ENCODE measurements around the gene FNDC4.
A peak's percentile ranks its signal among the peaks of the same experiment; 100 is the strongest.

The FNDC4 gene

GRCh38 chr2:27492557-27492956 lies 2.4 kb downstream of the FNDC4 start:
- no peak for DNase-seq

DNA sequence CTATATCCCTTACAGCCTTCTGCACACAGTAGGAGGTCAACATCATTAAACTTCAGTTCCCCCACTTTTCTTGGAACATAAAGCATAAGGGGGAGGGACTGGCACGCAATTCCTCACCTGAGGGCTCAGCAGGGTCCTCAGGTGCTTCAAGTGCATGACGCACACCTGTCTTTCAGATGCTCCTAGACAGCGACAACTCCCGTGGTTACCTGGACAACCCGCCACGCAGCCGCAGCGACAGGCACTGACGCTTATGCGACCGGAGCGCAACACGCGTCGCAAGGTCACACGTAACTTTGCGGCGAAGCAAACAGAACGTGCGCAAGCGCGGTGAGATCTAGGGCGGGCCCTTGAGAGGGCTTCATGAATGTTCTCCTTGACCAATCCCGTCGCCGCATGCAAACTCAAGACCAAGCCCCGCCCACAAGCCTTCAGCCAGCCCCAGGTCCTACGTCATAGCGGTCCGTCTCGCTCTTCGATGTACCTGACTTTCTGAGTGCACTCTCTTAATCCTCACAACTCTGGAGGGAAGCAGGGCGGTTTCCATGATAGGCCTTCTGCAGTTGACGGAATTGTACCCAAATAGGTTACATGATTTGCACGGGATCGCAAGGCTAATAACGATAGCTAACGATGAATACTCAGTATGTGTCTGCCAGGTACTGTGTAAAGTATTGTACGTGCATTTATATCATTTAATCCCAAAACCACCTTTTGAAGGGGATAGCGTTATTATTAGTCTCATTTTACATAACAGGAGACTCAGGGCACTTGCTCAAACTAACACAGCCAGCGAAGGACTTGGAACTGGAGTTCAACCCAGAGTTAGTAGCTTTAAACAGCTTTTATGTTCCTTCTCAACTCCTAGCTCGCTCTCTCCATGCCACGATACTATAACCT lies 5.3 kb downstream of the FNDC4 start, which contains the start of gene IFT172:
IFT172 (minus strand) TSS at position 246 of the 900 bp plus-strand sequence; CDS start at position 156, 90 bp downstream.
- peak; percentile 99 for DNase-seq

- DNase-seq = no peak
Observed at GRCh38 chr2:27489118-27489497, 5.9 kb downstream of the FNDC4 start.

DNA sequence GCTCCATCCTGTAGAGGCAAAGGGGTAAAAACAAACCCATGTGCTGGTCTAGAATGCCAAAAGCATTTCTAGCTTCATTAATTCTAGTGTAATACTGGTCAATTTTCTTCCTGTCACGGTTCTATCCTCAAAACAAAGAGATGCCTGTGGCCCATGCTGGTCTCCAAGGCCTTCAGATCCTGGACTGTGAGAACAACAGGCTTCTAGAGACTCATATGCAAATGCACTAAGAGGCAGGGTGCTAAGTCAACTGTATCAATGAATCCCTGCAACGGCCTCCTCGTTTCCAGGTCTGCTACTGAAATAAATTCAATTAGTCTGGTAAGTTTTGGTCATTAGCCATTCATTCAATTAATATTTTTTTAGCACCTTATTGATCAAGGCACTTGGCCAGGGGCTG lies 9.5 kb downstream of the FNDC4 start:
- no peak for DNase-seq

DNA sequence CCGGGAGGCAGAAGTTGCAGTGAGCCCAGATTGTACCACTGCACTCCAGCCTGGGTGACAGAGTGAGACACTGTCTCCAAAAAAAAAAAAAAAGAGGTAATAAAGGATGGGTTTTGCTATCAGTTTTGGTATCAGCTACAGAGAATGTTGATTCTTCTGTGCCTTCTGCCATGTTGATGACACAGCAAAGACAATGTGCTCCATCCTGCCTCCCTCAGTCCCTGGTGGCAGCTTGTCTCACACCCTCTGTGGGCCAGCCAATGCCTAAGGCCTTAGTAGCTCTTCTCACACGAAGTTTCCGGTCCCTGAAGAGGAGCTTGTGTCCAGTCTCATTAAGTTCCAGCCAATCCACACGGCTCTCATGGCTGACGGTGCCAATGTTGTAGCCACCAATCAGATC lies 23.0 kb downstream of the FNDC4 start:
- no peak for DNase-seq

DNA sequence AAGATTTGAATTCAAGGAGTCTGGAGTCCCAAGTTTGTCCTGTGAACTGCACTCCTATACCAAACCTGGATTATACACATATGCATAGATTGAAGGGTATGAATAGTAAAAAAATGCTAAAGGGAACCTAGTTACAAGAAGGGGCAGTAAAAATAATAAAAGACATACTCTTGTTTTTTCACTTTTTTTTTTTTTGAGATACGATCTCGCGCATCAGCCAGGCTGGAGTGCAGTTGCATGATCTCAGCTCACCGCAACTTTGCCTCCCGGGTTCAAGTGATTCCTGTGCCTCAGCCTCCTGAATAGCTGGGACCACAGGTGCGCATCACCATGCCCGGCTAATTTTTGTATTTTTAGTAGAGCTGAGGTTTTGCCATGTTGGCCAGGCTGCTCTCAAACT lies 30.6 kb downstream of the FNDC4 start:
- DNase-seq = no peak

GRCh38 chr2:27461118-27461517 lies 33.9 kb downstream of the FNDC4 start:
- DNase-seq = no peak

GRCh38 chr2:27453968-27454367 lies 41.0 kb downstream of the FNDC4 start:
- no peak for DNase-seq

GRCh38 chr2:27451095-27451494 lies 43.9 kb downstream of the FNDC4 start:
- peak; percentile 24 for DNase-seq

- no peak for DNase-seq
Observed at GRCh38 chr2:27448381-27448780, 46.6 kb downstream of the FNDC4 start.

- DNase-seq = peak; percentile 8
Observed at GRCh38 chr2:27446057-27446456, 48.9 kb downstream of the FNDC4 start.

GRCh38 chr2:27445615-27446014 lies 49.4 kb downstream of the FNDC4 start:
- DNase-seq = no peak

DNA sequence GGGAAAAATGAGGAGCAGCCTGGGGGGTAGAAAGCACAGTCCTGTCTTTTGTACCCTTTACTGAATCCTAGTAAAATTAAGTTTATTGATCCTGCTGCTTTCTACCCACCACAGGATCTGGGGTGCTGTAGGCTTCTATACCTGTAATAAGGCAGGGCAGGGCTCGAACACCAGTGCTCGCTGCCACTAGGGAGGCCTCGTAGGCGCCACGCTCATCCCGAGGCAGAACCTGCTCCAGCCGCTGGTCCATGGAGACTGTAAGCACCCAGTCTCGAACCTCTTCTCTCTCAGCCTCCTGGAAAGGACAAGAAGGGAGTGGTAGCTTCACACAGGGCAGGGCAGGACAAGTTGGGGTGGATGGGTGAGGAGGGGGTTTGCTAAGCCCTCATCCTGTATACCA lies 49.8 kb downstream of the FNDC4 start:
- DNase-seq = no peak

- no peak for DNase-seq
Observed at GRCh38 chr2:27442920-27443282, 52.1 kb downstream of the FNDC4 start.

DNA sequence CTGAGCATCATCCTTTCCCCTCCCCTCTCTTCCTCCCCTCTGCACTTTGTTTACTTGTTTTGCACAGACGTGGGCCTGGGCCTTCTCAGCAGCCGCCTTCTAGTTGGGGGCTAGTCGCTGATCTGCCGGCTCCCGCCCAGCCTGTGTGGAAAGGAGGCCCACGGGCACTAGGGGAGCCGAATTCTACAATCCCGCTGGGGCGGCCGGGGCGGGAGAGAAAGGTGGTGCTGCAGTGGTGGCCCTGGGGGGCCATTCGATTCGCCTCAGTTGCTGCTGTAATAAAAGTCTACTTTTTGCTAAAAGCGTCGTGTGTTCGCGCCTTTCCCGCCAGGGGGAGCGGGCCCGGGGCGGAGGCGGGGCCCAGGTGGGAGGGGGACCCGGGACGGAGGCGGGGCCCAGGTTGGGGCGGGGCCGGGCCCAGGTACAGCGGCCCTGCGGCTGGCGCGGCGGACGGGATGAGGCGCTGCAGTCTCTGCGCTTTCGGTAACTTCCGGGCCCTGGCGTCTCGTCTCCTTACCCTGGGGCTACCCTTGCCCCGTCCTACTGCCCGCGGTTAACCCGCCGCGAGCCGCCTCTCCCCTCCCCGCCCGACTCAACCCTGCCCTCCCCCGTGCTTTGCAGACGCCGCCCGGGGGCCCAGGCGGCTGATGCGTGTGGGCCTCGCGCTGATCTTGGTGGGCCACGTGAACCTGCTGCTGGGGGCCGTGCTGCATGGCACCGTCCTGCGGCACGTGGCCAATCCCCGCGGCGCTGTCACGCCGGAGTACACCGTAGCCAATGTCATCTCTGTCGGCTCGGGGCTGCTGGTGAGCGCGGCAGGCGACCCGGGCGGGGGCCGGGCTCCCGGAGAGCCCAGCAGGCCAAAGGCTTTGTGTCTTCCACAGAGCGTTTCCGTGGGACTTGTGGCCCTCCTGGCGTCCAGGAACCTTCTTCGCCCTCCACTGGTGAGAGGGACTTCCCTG lies 52.8 kb downstream of the FNDC4 start, which contains the start of gene KRTCAP3:
KRTCAP3 (plus strand) TSS at position 424 of the 962 bp plus-strand sequence; CDS start at position 456, 32 bp downstream.
- DNase-seq = peak; percentile 27
